GM18951 (cell line): ENCODE data around the gene TRAPPC3.

Experiments used
- POLR2A ChIP-seq: IDR thresholded peaks from 4 replicates; pipeline ENCODE4 v1.6.1; 2011; ENCODE audit warnings: mild to moderate bottlenecking; ENCODE audit not compliant: insufficient read length, insufficient read depth; ENCODE audit errors: extremely low read depth
- in situ Hi-C: fragments of 300-500 bp; cut with MboI; formaldehyde crosslinking; loops from one replicate; pipeline ENCODE4 v1.12.0; 2022; ENCODE audit warnings: low sequenced_read_pairs, mixed read lengths, inconsistent platforms; ENCODE audit not compliant: unreplicated experiment

The TRAPPC3 gene

DNA sequence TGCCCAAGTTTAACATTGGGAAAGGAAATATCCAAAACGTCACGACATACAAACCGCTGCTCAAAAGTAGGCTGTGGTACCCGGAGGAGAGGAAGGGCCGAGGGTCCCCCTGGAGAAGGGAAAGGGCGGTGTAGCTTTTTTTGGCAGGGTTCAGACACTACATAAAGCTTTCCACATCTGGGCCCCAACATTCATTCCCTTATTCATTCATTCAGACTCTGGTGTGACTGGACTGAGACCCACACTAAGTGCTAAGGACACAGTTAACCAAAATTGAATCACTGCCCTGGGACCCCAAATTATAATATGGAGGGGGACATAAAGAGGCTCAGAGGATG lies 14.0 kb downstream of the TRAPPC3 start:
- in situ Hi-C loops, result no loop called here
- no peak for TF ChIP-seq POLR2A

DNA sequence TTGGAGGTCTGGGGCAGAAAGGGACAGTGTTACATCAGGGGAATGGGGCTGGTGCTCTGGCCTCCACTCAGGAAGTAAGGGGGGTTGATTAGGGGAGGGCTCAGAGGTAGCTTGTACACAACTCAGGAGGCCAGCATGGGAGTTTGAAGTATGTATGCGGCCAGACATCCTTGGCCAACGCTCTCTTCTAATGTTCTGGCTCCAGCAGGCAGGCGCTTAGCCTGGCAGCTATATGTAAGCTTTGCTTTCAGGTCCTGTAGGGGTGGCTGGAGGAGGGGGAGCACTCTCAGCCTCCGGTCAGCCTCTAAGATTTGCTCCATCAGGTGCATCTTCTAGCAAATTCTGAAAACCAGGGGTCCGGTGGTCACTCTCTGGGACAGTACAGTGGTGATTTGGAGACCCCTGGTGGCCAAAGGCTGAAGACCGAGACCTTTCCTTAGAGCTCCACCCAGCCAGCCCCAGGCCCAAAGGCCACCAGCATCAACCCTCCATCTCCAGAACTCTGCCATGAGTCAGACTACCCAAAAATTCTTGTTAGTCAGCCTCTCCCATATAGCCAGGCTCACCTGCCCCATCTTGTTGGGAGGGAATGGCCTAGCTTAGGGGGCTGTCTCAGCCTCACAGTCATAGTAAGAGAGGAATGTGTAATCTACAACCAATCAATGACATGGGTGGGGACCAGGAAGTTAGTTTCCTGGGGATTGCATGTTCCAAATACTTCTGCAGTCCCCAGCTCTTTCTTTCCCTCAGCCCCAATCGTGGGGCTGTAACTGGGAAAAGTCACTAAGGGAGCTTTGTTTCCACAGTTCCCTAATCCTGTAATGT lies 14.6 kb downstream of the TRAPPC3 start:
- in situ Hi-C loops, result no loop called here
- no peak for TF ChIP-seq POLR2A

DNA sequence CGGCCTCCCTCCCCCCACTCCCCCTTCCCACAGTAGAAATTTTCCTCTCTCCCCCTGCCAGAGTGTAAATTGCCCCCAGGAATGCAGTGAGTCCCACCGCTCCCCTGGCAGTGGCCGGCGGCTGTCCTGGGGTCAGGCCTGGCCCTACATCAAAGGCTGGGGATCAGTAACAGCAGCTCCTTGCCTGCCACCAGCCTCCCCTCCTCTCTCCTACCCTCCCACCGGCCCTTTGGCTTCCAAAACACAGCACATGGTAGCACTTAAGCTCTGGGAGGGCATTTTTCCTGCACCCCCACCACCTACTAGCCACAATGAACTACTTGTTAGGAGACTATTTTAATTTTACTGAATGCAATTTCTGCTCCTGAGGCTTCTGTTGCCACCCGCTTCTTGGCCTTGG lies 15.3 kb downstream of the TRAPPC3 start:
- no peak for TF ChIP-seq POLR2A
- in situ Hi-C loops, result no loop called here

- TF ChIP-seq POLR2A, result no peak
- in situ Hi-C loops, result no loop called here
These were observed 15.8 kb downstream of the TRAPPC3 start for GRCh38 chr1:36133484-36133883.

GRCh38 chr1:36132029-36132428 lies 17.3 kb downstream of the TRAPPC3 start:
- TF ChIP-seq POLR2A, result no peak
- in situ Hi-C loops, result no loop called here

GRCh38 chr1:36128905-36129206 lies 20.4 kb downstream of the TRAPPC3 start:
- in situ Hi-C loops, result no loop called here
- no peak for TF ChIP-seq POLR2A

DNA sequence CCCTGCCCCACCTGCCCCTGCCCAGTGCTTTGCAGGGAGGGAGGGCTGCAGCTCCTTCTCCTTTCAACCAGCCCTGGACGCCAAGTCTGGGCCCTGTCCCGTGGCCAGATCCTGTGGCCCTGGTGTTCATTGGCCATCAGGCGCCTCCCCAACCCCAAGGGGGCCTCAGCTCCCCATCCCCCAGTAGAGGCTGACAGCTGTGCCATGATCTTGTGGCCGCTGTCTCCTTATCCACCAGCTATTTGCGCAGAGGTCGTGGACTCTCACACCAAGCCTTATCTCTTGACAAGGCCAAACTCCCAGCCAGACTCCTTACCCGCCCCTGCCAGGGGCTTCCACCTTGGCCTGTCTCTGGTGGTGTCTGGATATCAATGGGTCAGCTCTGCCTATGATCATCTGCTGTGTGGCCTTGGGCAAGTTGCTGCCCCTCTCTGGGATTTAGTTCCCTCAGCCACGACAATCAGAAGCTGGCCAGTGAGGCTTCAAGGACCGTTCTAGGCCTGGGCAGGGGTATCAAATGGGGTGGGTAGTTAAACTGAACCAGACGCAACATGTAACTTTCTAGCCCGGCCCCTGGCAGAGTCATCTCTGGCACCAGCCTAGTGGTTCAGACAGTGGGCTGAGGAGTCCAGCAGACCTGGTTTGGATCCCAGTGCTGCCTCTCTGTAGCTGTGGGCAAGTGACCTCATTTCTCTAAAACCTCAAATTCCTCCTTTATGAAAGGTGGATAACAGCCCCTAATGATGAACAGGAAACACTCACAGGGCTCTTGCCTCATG lies 21.0 kb downstream of the TRAPPC3 start:
- TF ChIP-seq POLR2A, result no peak
- in situ Hi-C loops, result no loop called here

DNA sequence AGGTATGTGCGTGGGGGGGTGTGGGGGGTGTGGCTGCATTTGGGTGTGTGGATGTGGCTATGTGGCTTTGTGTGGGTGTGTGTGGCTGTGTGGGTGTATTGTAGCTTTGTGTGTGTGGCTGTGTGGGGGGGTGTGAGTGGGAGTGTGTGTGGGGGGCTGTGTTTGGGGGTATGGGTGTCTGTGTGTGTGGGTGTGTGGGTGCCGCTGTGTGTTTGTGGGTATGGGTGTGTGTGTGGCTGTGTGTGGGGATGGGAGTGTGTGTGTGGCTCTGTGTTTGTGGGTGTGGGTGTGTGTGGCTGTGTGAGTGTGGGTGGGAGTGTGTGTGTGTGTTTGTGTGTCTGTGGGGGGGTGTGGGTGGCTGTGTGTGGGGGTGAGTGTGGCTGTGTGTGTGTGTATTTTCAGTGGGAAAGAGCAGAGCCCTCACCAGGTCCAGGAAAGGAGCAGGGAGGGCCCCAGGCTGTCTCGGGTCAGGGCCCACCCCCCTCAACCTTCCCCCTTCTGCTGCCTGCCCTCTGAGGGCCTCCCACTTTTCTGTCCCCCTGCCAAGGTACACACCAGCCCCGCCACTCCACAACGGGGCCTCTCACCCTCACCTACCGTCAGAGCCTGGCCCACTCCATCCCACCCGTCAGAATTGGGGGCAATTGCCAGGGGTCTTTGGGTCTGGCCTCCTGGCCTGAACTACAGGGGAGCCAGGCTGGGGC lies 22.3 kb downstream of the TRAPPC3 start:
- TF ChIP-seq POLR2A, result no peak
- in situ Hi-C loops, result no loop called here

DNA sequence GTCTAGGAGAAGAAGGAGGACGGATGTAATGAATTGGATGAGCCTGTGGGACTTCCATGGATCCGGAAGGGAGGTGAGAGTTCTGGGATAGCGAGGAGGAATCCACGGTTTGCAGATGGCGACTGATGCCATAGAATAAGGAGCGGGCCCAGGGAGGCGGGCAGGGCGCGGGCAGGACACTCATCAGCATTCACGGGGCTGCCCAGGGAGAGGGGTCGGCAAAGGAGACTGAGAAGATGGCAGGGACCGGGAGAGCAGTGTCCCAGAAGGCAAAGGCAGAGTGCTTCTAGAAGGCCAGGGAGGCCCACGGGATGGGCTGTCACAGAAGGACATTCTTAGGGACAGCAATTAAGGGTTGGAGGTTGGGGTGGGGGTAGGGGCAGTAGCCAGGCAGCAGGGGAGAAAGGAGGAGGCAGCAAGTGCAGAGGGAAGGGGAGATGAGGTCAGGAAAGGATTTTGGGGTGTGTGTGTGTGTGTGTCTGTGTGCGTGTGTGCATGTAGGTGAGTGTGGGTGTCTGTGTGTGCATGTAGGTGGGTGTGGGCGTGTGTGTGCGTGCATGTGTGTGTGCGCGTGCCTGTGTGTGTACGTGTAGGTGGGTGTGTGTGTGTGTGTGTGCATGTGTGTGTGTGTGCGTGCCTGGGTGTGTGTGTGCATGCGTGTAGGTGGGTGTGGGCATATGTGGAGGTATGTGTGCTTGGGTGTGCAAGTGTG lies 23.1 kb downstream of the TRAPPC3 start:
- no peak for TF ChIP-seq POLR2A
- in situ Hi-C loops, result no loop called here

DNA sequence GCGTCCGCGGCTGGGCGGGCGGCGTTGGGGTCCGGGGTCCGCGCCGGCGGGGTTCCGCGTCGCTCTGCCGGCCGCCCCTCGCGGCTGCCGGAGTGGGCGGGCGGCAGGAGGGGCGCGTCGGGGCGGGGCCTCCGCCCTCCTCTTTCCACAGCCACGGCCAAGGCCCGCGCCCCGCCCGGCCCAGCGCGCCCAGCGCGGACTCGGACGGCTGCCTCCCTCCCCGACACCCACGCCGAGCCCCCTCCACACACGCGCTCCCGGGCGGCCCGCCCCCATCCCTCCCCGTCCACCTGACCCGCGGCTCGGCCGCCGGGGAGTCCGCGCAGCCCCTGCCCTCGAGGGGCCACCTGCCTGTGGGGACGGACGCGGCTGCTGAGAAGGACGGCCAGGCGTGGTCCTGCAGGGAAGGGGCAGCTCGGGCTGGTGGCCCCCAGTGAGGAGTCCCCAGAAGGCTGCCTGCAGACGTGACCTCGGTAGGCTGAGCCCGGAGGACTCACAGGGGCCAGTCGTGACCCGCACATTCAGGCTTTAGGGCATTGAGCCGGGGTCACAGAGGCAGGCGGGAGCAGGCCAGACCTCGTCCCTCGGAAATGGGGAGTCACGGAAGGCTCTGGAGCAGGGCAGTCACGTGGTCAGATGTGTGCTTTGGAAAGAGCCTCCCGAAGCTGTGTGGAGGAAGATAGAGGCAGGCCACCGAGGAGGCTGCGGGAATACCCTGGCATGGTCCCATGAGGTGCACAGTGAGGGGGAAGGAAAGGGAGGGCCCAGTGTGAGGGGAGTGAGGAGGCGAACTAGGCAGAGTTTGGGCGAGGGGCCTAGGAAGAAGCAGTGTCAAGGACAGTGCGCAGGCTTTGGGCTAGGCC lies 23.9 kb downstream of the TRAPPC3 start, which contains the start of gene COL8A2:
Gene COL8A2, minus strand, starts transcription at position 94 of the 863 bp plus-strand sequence. CDS start 24,980 bp downstream, outside the sequence.
- in situ Hi-C loops, result no loop called here
- TF ChIP-seq POLR2A, result no peak

- TF ChIP-seq POLR2A, result no peak
- in situ Hi-C loops, result no loop called here
These were observed 24.7 kb downstream of the TRAPPC3 start for GRCh38 chr1:36124404-36125128.

DNA sequence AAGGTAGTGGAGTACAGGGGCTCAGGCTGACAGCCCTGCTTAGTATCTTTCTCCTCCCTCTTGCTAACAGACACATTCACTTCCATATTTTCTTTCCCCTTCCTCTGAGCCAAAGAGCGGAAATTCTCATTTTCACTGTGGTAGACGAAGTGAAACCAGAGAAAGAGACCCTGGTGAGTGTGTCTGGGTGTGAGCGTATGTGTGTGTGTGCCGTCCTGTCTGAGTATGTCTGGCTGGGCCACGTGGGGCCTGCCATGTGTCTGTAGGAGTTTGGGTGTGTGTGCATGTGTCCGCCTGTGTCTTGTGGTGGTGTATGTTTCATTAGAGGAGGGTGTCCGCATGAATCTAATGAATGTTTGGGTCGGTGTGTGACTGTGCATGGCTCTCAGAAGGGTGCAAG lies 25.9 kb downstream of the TRAPPC3 start:
- TF ChIP-seq POLR2A, result no peak
- in situ Hi-C loops, result no loop called here
